Lower lobe of right lung (tissue), 2 donors: ENCODE data around the gene SLC30A7. TPM values are rescaled to one million over a fixed set of nuclear protein-coding genes. Genes with fewer than 3 reads are reported as not detected.
"Not testable (repeated sequence)": the region's sequence is repeated elsewhere in the genome, so short reads cannot be mapped to it uniquely, and the experiment has no call there.

Experiments
- ATAC-seq, 2 donors: fragments of 200-7000 bp; cut with Tn5 transposase; one replicate each; pipeline ENCODE4 v1.9.1; 2020 to 2022; ENCODE audit warnings: mild to moderate bottlenecking in 2 of 2, moderate library complexity in 2 of 2
- DNase-seq: peaks from one replicate; pipeline ENCODE4 v3.0.0-alpha.2; 2020
- H3K27ac ChIP-seq: fragments of 200-600 bp; one replicate; pipeline ENCODE4 v1.8.0; 2022
- H3K27me3 ChIP-seq: fragments of 200-600 bp; one replicate; pipeline ENCODE4 v1.8.0; 2022; ENCODE audit warnings: low read depth
- H3K36me3 ChIP-seq: fragments of 200-600 bp; one replicate; pipeline ENCODE4 v1.8.0; 2022; ENCODE audit warnings: mild to moderate bottlenecking
- H3K4me1 ChIP-seq: fragments of 200-600 bp; one replicate; pipeline ENCODE4 v1.8.0; 2022
- H3K4me3 ChIP-seq: fragments of 200-600 bp; one replicate; pipeline ENCODE4 v1.8.0; 2022; ENCODE audit warnings: mild to moderate bottlenecking
- H3K9me3 ChIP-seq: fragments of 200-600 bp; one replicate; pipeline ENCODE4 v1.8.0; 2022
- CTCF ChIP-seq: fragments of 200-600 bp; IDR thresholded peaks from one replicate; pipeline ENCODE4 v1.8.0; 2022; ENCODE audit warnings: antibody characterized with exemption, mild to moderate bottlenecking
- intact Hi-C: fragments of 100-400 bp; cut with DNase I; formaldehyde crosslinking; loops from one replicate; pipeline ENCODE4 v1.11.0; 2022
- total RNA-seq: library from RNA; stranded (reverse); fragmentation: NEBNext Ultra II Directional; extraction: Animal tissue kit (Norgen Biotek cat#: 25700); gene quantifications from one replicate; pipeline ENCODE4 v1.2.1, GENCODE V29; 2021
- donor health status: DM: no; HTN: yes; CAD: no; lungs with severe emphysema.

Gene SLC30A7
- total RNA-seq, 1 donor from 2014 or later = 35.6 TPM

DNA sequence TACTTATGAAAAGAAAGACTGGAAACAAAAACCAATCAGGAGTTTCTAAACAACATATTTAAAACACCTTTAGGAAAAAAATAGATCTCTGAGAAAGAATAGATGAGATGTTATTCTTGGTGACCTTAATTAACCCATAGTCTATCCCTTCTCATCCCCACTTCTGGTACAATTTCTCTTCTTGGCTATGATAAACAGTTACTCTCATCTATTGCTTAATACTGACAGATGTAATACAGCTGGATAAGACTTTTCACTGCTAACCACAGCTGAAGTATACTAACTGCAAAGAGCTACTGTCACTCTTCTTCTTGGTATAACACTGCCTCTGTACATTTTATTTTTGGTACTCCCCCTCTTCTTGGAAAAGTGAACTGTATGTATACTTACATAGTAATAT is 16.5 kb upstream of the SLC30A7 start:
- Histone ChIP-seq H3K4me1 (no peaks in the 10 kb centered on the region), H3K36me3 (peaks cover 11% of the 10 kb centered on the region), H3K27me3 (no peaks in the 10 kb centered on the region), H3K9me3 (no peaks in the 10 kb centered on the region), H3K27ac (no peak overlapping the region), H3K4me3 (no peak overlapping the region)
- DNase-seq (no peak), ATAC-seq (no peak)
- TF ChIP-seq CTCF = no peak
- intact Hi-C loops = no loop called here

DNA sequence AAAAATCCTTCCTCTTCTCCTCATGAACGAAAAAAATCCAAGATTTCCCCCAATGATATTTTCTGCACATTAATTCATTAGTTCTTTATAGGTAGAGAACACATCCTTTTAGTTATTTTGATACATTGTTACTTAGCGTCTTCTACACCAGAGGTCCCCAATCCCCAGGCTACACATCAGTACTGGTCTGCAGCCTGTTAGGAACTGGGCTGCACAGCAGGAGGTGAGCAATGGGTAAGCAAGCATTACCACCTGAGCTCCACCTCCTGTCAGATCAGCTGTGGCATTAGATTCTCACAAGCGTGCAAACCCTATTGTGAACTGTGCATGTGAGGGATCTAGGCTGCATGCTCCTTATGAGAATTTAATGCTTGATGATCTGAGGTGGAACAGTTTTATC is 14.2 kb upstream of the SLC30A7 start:
- ATAC-seq (no peak), DNase-seq (no peak)
- Histone ChIP-seq H3K4me1 (no peaks in the 10 kb centered on the region), H3K9me3 (no peaks in the 10 kb centered on the region), H3K4me3 (no peak overlapping the region), H3K27ac (no peak overlapping the region), H3K27me3 (no peaks in the 10 kb centered on the region), H3K36me3 (peaks cover 10% of the 10 kb centered on the region)
- intact Hi-C loops = no loop called here
- TF ChIP-seq CTCF = no peak

- TF ChIP-seq CTCF = no peak
- H3K36me3 ChIP-seq = peaks cover 3% of the 10 kb centered on the region
- H3K27me3 ChIP-seq = no peaks in the 10 kb centered on the region
- no peak overlapping the region for H3K27ac ChIP-seq
- ATAC-seq = peak in 1 of 2 donors; percentile 71
- no peaks in the 10 kb centered on the region for H3K9me3 ChIP-seq
- no peak overlapping the region for H3K4me3 ChIP-seq
- H3K4me1 ChIP-seq = no peaks in the 10 kb centered on the region
- intact Hi-C loops = no loop called here
- peak; percentile 41 for DNase-seq
Observed at GRCh38 chr1:100882698-100883097, 13.2 kb upstream of the SLC30A7 start.

- TF ChIP-seq CTCF = no peak
- Histone ChIP-seq H3K4me3 (no peak overlapping the region), H3K36me3 (no peaks in the 10 kb centered on the region), H3K27ac (no peak overlapping the region), H3K27me3 (no peaks in the 10 kb centered on the region), H3K9me3 (no peaks in the 10 kb centered on the region), H3K4me1 (no peaks in the 10 kb centered on the region)
- intact Hi-C loops = no loop called here
- DNase-seq = no peak
- no peak for ATAC-seq
Observed at GRCh38 chr1:100883963-100884362, 11.9 kb upstream of the SLC30A7 start.

- H3K4me1 ChIP-seq, H3K36me3 ChIP-seq, H3K27me3 ChIP-seq, H3K27ac ChIP-seq, ATAC-seq, intact Hi-C loops, H3K9me3 ChIP-seq, H3K4me3 ChIP-seq, DNase-seq: not testable (repeated sequence)
Observed at GRCh38 chr1:100889007-100889406, 6.9 kb upstream of the SLC30A7 start.

- H3K4me1 ChIP-seq = peaks cover 11% of the 10 kb centered on the region
- intact Hi-C loops, H3K27ac ChIP-seq, H3K36me3 ChIP-seq, DNase-seq, H3K9me3 ChIP-seq, H3K4me3 ChIP-seq, H3K27me3 ChIP-seq, ATAC-seq: not testable (repeated sequence)
Observed at GRCh38 chr1:100889869-100890482, 5.9 kb upstream of the SLC30A7 start.

GRCh38 chr1:100891380-100891779 is 4.5 kb upstream of the SLC30A7 start:
- Histone ChIP-seq H3K27ac (no peak overlapping the region), H3K9me3 (peaks cover 7% of the 10 kb centered on the region), H3K36me3 (no peaks in the 10 kb centered on the region), H3K4me3 (no peak overlapping the region), H3K4me1 (peaks cover 11% of the 10 kb centered on the region), H3K27me3 (no peaks in the 10 kb centered on the region)
- no peak for DNase-seq
- intact Hi-C loops = no loop called here
- TF ChIP-seq CTCF = no peak
- ATAC-seq = no peak
